Heart right ventricle (tissue), 16 donors: ENCODE results near the gene HIF1AN. TPM values are rescaled to one million over a fixed set of nuclear protein-coding genes. Genes with fewer than 3 reads are reported as not detected.

Source experiments
- ATAC-seq, 8 donors: fragments of 200-7000 bp; cut with Tn5 transposase; one replicate each; pipeline ENCODE4 v1.9.1; 2020; ENCODE audit warnings: mild to moderate bottlenecking in 8 of 8, moderate library complexity in 8 of 8, moderate number of reproducible peaks in 1 of 8
- DNase-seq, 2 donors: peaks; one replicate each; pipeline ENCODE4 v3.0.0-alpha.2; 2020
- H3K27ac ChIP-seq, 10 donors: fragments of 200-600 bp; sonication (generic) in 2 of 10; one replicate each; pipeline versions ENCODE4 v1.5.0 to v1.8.0; 2020 to 2022; ENCODE audit warnings: mild to moderate bottlenecking in 3 of 10
- H3K27me3 ChIP-seq, 7 donors: fragments of 200-600 bp; one replicate each; pipeline ENCODE4 v1.8.0; 2021 to 2022; ENCODE audit warnings: mild to moderate bottlenecking in 2 of 7
- H3K36me3 ChIP-seq, 9 donors: fragments of 200-600 bp; sonication (generic) in 1 of 9; one replicate each; pipeline versions ENCODE4 v1.5.0 to v1.8.0; 2020 to 2022; ENCODE audit warnings: mild to moderate bottlenecking in 2 of 9
- H3K4me1 ChIP-seq, 9 donors: fragments of 200-600 bp; sonication (generic) in 1 of 9; one replicate each; pipeline versions ENCODE4 v1.5.0 to v1.8.0; 2020 to 2022; ENCODE audit warnings: mild to moderate bottlenecking in 4 of 9
- H3K4me3 ChIP-seq, 10 donors: fragments of 200-600 bp; sonication (generic) in 2 of 10; one replicate each; pipeline versions ENCODE4 v1.5.0 to v1.8.0; 2020 to 2022; ENCODE audit warnings: mild to moderate bottlenecking in 7 of 10, moderate library complexity in 2 of 10
- H3K9me3 ChIP-seq, 11 donors: fragments of 200-600 bp in 10 of 11; sonication (generic) in 2 of 11; one replicate each; pipeline versions ENCODE4 v1.5.0 to v1.8.0; 2013 to 2022; ENCODE audit warnings: mild to moderate bottlenecking in 2 of 11, control low read depth in 1 of 11, moderate library complexity in 1 of 11
- CTCF ChIP-seq, 9 donors: fragments of 200-600 bp; sonication (generic) in 2 of 9; IDR thresholded peaks; one replicate each; pipeline versions ENCODE4 v1.5.0 to v1.8.0; 2021 to 2022; ENCODE audit warnings: antibody characterized with exemption in 9 of 9, mild to moderate bottlenecking in 5 of 9, moderate library complexity in 1 of 9
- WGBS, 2 donors: extraction: QIAGEN DNeasy Blood & Tissue Kit; methylation state at CpG; one replicate each; pipeline ENCODE4 v1.1.7; 2013; ENCODE audit warnings: inconsistent platforms in 1 of 2; 5-methylcytosine and 5-hydroxymethylcytosine counted together
- intact Hi-C, 10 donors: fragments of 100-400 bp; cut with DNase I; formaldehyde crosslinking; loops; one replicate each; pipeline versions ENCODE4 v1.11.1 to v1.14.2; 2022
- polyA plus RNA-seq, 2 donors: library from polyadenylated mRNA; stranded (reverse); fragments of 200-250 nt; gene quantifications; one replicate each; pipeline ENCODE4 v1.2.3, GENCODE V29; 2013
- total RNA-seq, 10 donors: library from RNA; stranded (reverse); fragmentation: NEBNext Ultra II Directional in 3 of 10; extraction: Animal tissue kit (Norgen Biotek cat#: 25700) in 3 of 10; gene quantifications; one replicate each; pipeline versions ENCODE4 v1.2.1 to v1.2.4, GENCODE V29; 2021 to 2023
- donor health status: Arrhythmogenic right ventricular cardiomyopathy.
- donor health status: ischemic (EF 13 %, LVEDD 7.1; RV severe dilation, severe dysfunction).
- donor health status: healthy with polysubstance abuse.
- donor health status: DM: no; HTN: yes; CAD: no.
- donor health status: DM: no; HTN: no; CAD: no.
- donor health status: ischemic (EF 25% LVEDD 6.9; RV normal size, moderate dysfunction).
- donor health status: ischemic (EF 25% LVEDD 5.7; RV mildly dilated, moderate dysfunction).
- donor health status: healthy.
- donor health status: DM: yes; HTN: yes; CAD: no.
- donor health status: Ischemic cardiomyopathy.
- donor health status: ischemic (EF 35%, LVEDD 5.7; RV mildly dilated, moderate dysfunction).
- donor health status: nonischemic (EF 11% LVEDD 7.7; RV severe dilation, severe dysfunction).
- donor health status: DM: yes; HTN: yes; CAD: no.
- donor health status: PGD.
- donor health status: ischemic (EF 29% LVEDD 5.4; RV normal size, mild dysfunction).
- donor health status: nonischemic (EF 23%, LVEDD 6.1; RV moderate dilation, normal function).

HIF1AN gene
- total and polyA plus RNA-seq, 12 donors = 7.1 to 66.8 (median 48.4) TPM

GRCh38 chr10:100598166-100598565, 62.4 kb downstream of the HIF1AN start:
- Histone ChIP-seq H3K4me3 (no peak overlapping the region), H3K9me3 (peaks cover 0 to 6% (median 0%) of the 10 kb centered on the region in 11 donors), H3K36me3 (no peaks in the 10 kb centered on the region), H3K4me1 (no peaks in the 10 kb centered on the region), H3K27me3 (peaks cover 0 to 52% (median 29%) of the 10 kb centered on the region in 7 donors), H3K27ac (no peak overlapping the region)
- ATAC-seq = no peak
- intact Hi-C loops = no loop called here
- DNase-seq = no peak
- TF ChIP-seq CTCF (IDR thresholded peaks at IDR 0.05) = no peak

- WGBS, 2 donors = 81 to 90% methylated on average over 4 of the region's 4 CpGs
- ATAC-seq (no peak), DNase-seq (no peak)
- TF ChIP-seq CTCF (IDR thresholded peaks at IDR 0.05) = no peak
- H3K4me3 ChIP-seq = no peak overlapping the region
- no peak overlapping the region for H3K27ac ChIP-seq
- peaks cover 0 to 8% (median 3%) of the 10 kb centered on the region in 11 donors for H3K9me3 ChIP-seq
- no peaks in the 10 kb centered on the region for H3K36me3 ChIP-seq
- intact Hi-C loops = no loop called here
- peaks cover 0 to 43% (median 40%) of the 10 kb centered on the region in 7 donors for H3K27me3 ChIP-seq
- no peaks in the 10 kb centered on the region for H3K4me1 ChIP-seq
Measured at GRCh38 chr10:100600218-100600617, 64.5 kb downstream of the HIF1AN start.

- no peak overlapping the region for H3K4me3 ChIP-seq
- TF ChIP-seq CTCF (IDR thresholded peaks at IDR 0.05) = no peak
- WGBS, 2 donors = 46 to 59% methylated on average over 1 of the region's 1 CpG
- peaks cover 0 to 25% (median 10%) of the 10 kb centered on the region in 11 donors for H3K9me3 ChIP-seq
- ATAC-seq = no peak
- no peaks in the 10 kb centered on the region for H3K36me3 ChIP-seq
- intact Hi-C loops = no loop called here
- H3K27me3 ChIP-seq = peaks cover 0 to 46% (median 31%) of the 10 kb centered on the region in 7 donors
- H3K4me1 ChIP-seq = no peaks in the 10 kb centered on the region
- H3K27ac ChIP-seq = no peak overlapping the region
- no peak for DNase-seq
Measured at GRCh38 chr10:100607439-100607838, 71.7 kb downstream of the HIF1AN start.

Other genes starting within 250 kb of the HIF1AN start
- 10 to 100 TPM; 13.6 to 23.5 (median 19.8) TPM for gene BLOC1S2, start 249.3 kb upstream of the HIF1AN start, total RNA-seq
- 10 to 100 TPM; 19.3 to 32.2 TPM for gene BLOC1S2, start 249.3 kb upstream of the HIF1AN start, polyA plus RNA-seq
- not detected for gene PKD2L1, start 205.7 kb upstream of the HIF1AN start, total RNA-seq
- not detected for gene PKD2L1, start 205.7 kb upstream of the HIF1AN start, polyA plus RNA-seq
- gene SCD, start 188.7 kb upstream of the HIF1AN start, total RNA-seq = 10 to 100 TPM in 6 of 10 donors, 1 to 10 TPM in 4; 1.8 to 24.7 (median 12.6) TPM
- 10 to 100 TPM; 44.6 to 62.7 TPM for gene SCD, start 188.7 kb upstream of the HIF1AN start, polyA plus RNA-seq
- gene WNT8B, start 72.9 kb upstream of the HIF1AN start, total RNA-seq = not detected
- not detected for gene WNT8B, start 72.9 kb upstream of the HIF1AN start, polyA plus RNA-seq
- gene SEC31B, start 16.1 kb upstream of the HIF1AN start, total RNA-seq = 10 to 100 TPM in 1 of 10 donors, 1 to 10 TPM in 9; 6.7 to 10.6 (median 8.3) TPM
- gene SEC31B, start 16.1 kb upstream of the HIF1AN start, polyA plus RNA-seq = 10 to 100 TPM in 1 of 2 donors, 1 to 10 TPM in 1; 2.7 to 28.2 TPM
- gene NDUFB8, start 6.1 kb upstream of the HIF1AN start, total RNA-seq = 100 to 1,000 TPM; 321 to 498 (median 422) TPM
- 100 to 1,000 TPM; 750 to 915 TPM for gene NDUFB8, start 6.1 kb upstream of the HIF1AN start, polyA plus RNA-seq
- not detected for gene PAX2, start 209.6 kb downstream of the HIF1AN start, total RNA-seq
- not detected for gene PAX2, start 209.6 kb downstream of the HIF1AN start, polyA plus RNA-seq